Measurements from ENCODE around the gene MRPL47. TPM values are rescaled to one million over a fixed set of nuclear protein-coding genes. Genes with fewer than 3 reads are reported as not detected.
"Not testable (repeated sequence)": the region's sequence is repeated elsewhere in the genome, so short reads cannot be mapped to it uniquely, and the experiment has no call there.

MRPL47 gene
- total RNA-seq, 1 experiment from 2014 or later, result 75.5 TPM

- H3K18ac ChIP-seq (ENCODE audit: insufficient read length, low read depth, low read length), result no peak overlapping the region
- H2BK120ac ChIP-seq (ENCODE audit: low read depth, low read length, poor library complexity, severe bottlenecking), result no peak overlapping the region
- no peak overlapping the region for H2AFZ ChIP-seq (ENCODE audit: low read length)
- Mint-ChIP-seq H3K27ac (no peak overlapping the region), H3K9me3 (no peaks in the 10 kb centered on the region), H3K4me3 (no peak overlapping the region), H3K27me3 (ENCODE audit: low read depth) (no peaks in the 10 kb centered on the region), H3K4me1 (peaks cover 4 to 8% of the 10 kb centered on the region in 2 experiments), H3K36me3 (ENCODE audit: insufficient read depth in 1 of 3, low read depth in 3 of 3) (no peaks in the 10 kb centered on the region)
- H3K79me1 ChIP-seq (ENCODE audit: insufficient read depth, low read depth, low read length, poor library complexity, severe bottlenecking), result no peaks in the 10 kb centered on the region
- no peak for TF ChIP-seq CTCF (conservative IDR thresholded peaks at IDR 0.05)
- H3K4me2 ChIP-seq (ENCODE audit: insufficient read depth, insufficient read length, low read length), result no peak overlapping the region
- no peak overlapping the region for H3K14ac ChIP-seq (ENCODE audit: insufficient read depth, low read length)
- H2BK5ac ChIP-seq (ENCODE audit: insufficient read length, low read length), result no peak overlapping the region
- no peak overlapping the region for H3K56ac ChIP-seq (ENCODE audit: insufficient read length, low read depth, low read length)
- no peak overlapping the region for H3T11ph ChIP-seq (ENCODE audit: low read length)
- H4K20me1 ChIP-seq (ENCODE audit: control insufficient read depth, insufficient read depth, insufficient read length), result no peaks in the 10 kb centered on the region
- no peak overlapping the region for H3K23ac ChIP-seq (ENCODE audit: insufficient read length, low read depth, low read length)
- no peak for DNase-seq
- H3K79me2 ChIP-seq (ENCODE audit: insufficient read depth, low read length), result no peaks in the 10 kb centered on the region
- H3K4ac ChIP-seq (ENCODE audit: low read depth, low read length), result no peak overlapping the region
- WGBS (ENCODE audit: extremely low coverage, insufficient read length, low lambda C conversion rate), result no CpG with 5 or more reads among the region's 3 CpGs
- no peak overlapping the region for H3K27ac ChIP-seq (ENCODE audit: insufficient read length, low read depth, low read length)
- no peak overlapping the region for H2BK15ac ChIP-seq (ENCODE audit: low read depth, low read length)
- no peaks in the 10 kb centered on the region for H3K27me3 ChIP-seq (ENCODE audit: insufficient read depth, low read length)
- H3K4me1 ChIP-seq (ENCODE audit: insufficient read depth, low read length), result no peaks in the 10 kb centered on the region
- H4K8ac ChIP-seq (replicated peaks; ENCODE audit: insufficient read length, low read depth, low read length), result no peak overlapping the region
- H3K23me2 ChIP-seq (ENCODE audit: insufficient read length, low read depth, low read length, poor library complexity, severe bottlenecking), result no peaks in the 10 kb centered on the region
- H2BK20ac ChIP-seq (ENCODE audit: low read depth, low read length, poor library complexity, severe bottlenecking), result no peak overlapping the region
- no peaks in the 10 kb centered on the region for H3K9me3 ChIP-seq (ENCODE audit: control insufficient read depth, low read depth, low read length)
- no peak overlapping the region for H4K91ac ChIP-seq (ENCODE audit: insufficient read length, low read depth, low read length)
- H3K9ac ChIP-seq (ENCODE audit: extremely low read depth, insufficient read length, low read length), result no peak overlapping the region
- H4K5ac ChIP-seq (ENCODE audit: insufficient read length, low read depth, low read length), result no peak overlapping the region
- H2AK5ac ChIP-seq (ENCODE audit: insufficient read length, low read length), result no peak overlapping the region
- H2BK12ac ChIP-seq (ENCODE audit: insufficient read length, low read depth, low read length), result no peak overlapping the region
Measured at GRCh38 chr3:179646177-179646576, 41.7 kb upstream of the MRPL47 start.

GRCh38 chr3:179643837-179644236 is 39.4 kb upstream of the MRPL47 start:
- not testable (repeated sequence) for H3K9me3 ChIP-seq (ENCODE audit: control insufficient read depth, low read depth, low read length); H3K4me3 Mint-ChIP-seq; H3K27ac Mint-ChIP-seq; H4K20me1 ChIP-seq (ENCODE audit: control insufficient read depth, insufficient read depth, insufficient read length); H3K23me2 ChIP-seq (ENCODE audit: insufficient read length, low read depth, low read length, poor library complexity, severe bottlenecking); DNase-seq; H3K23ac ChIP-seq (ENCODE audit: insufficient read length, low read depth, low read length); H2BK15ac ChIP-seq (ENCODE audit: low read depth, low read length); H3K27ac ChIP-seq (ENCODE audit: insufficient read length, low read depth, low read length); H3K4me2 ChIP-seq (ENCODE audit: insufficient read depth, insufficient read length, low read length); H2BK20ac ChIP-seq (ENCODE audit: low read depth, low read length, poor library complexity, severe bottlenecking); H3K18ac ChIP-seq (ENCODE audit: insufficient read length, low read depth, low read length); H3K79me1 ChIP-seq (ENCODE audit: insufficient read depth, low read depth, low read length, poor library complexity, severe bottlenecking); H3K56ac ChIP-seq (ENCODE audit: insufficient read length, low read depth, low read length); H3K27me3 Mint-ChIP-seq (ENCODE audit: low read depth); H3T11ph ChIP-seq (ENCODE audit: low read length); H3K36me3 Mint-ChIP-seq (ENCODE audit: insufficient read depth in 1 of 3, low read depth in 3 of 3); H3K4ac ChIP-seq (ENCODE audit: low read depth, low read length); H3K4me1 Mint-ChIP-seq; H3K4me1 ChIP-seq (ENCODE audit: insufficient read depth, low read length); H4K5ac ChIP-seq (ENCODE audit: insufficient read length, low read depth, low read length); H3K9ac ChIP-seq (ENCODE audit: extremely low read depth, insufficient read length, low read length); H3K27me3 ChIP-seq (ENCODE audit: insufficient read depth, low read length); H3K14ac ChIP-seq (ENCODE audit: insufficient read depth, low read length); H3K79me2 ChIP-seq (ENCODE audit: insufficient read depth, low read length); H4K91ac ChIP-seq (ENCODE audit: insufficient read length, low read depth, low read length); H2AK5ac ChIP-seq (ENCODE audit: insufficient read length, low read length); H2BK5ac ChIP-seq (ENCODE audit: insufficient read length, low read length); H4K8ac ChIP-seq (replicated peaks; ENCODE audit: insufficient read length, low read depth, low read length); H3K9me3 Mint-ChIP-seq; H2AFZ ChIP-seq (ENCODE audit: low read length); H2BK12ac ChIP-seq (ENCODE audit: insufficient read length, low read depth, low read length); H2BK120ac ChIP-seq (ENCODE audit: low read depth, low read length, poor library complexity, severe bottlenecking)
- WGBS (ENCODE audit: extremely low coverage, insufficient read length, low lambda C conversion rate), result no CpG with 5 or more reads among the region's 8 CpGs
